Bronchial epithelial cell (primary cell): Measurements from ENCODE around the gene EIF2B5. TPM values are rescaled to one million over a fixed set of nuclear protein-coding genes. Genes with fewer than 3 reads are reported as not detected.
"Not testable (repeated sequence)": the region's sequence is repeated elsewhere in the genome, so short reads cannot be mapped to it uniquely, and the experiment has no call there.

ENCODE experiments used
- DNase-seq: peaks from one replicate; pipeline ENCODE4 v3.0.0-alpha.2; 2010; ENCODE audit warnings: low read depth
- FAIRE-seq: peaks from 2 replicates; lab custom pipeline; 2011; peaks lifted over from hg19 to GRCh38; lab: Jason Lieb, UNC
- H3K27me3 ChIP-seq: 2 replicates; pipeline ENCODE4 v1.5.1; 2011; ENCODE audit warnings: low read length; ENCODE audit not compliant: control insufficient read depth, insufficient read depth
- H3K36me3 ChIP-seq: 2 replicates; pipeline ENCODE4 v1.5.1; 2011; ENCODE audit warnings: low read length; ENCODE audit not compliant: control insufficient read depth, insufficient read depth
- H3K4me3 ChIP-seq: 2 replicates; pipeline ENCODE4 v1.5.1; 2011; ENCODE audit warnings: mild to moderate bottlenecking, low read depth, low read length, control low read depth
- CTCF ChIP-seq: IDR thresholded peaks from 2 replicates; pipeline ENCODE4 v1.5.1; 2011; ENCODE audit warnings: mild to moderate bottlenecking, moderate library complexity, low read length, control low read depth, inconsistent platforms; ENCODE audit not compliant: insufficient read depth, severe bottlenecking
- total RNA-seq: library from RNA; depleted of rRNA; stranded (reverse); fragments of >200 nt; gene quantifications from 2 replicates; pipeline ENCODE4 v1.2.1, GENCODE V29; 2014

The EIF2B5 gene
- total RNA-seq, 1 donor from 2014 or later = 46.1 TPM

GRCh38 chr3:184156522-184156955, 21.4 kb downstream of the EIF2B5 start:
- FAIRE-seq (no peak), DNase-seq (no peak)
- Histone ChIP-seq H3K36me3 (no peaks in the 10 kb centered on the region), H3K4me3 (peak overlapping the region; percentile 89), H3K27me3 (no peaks in the 10 kb centered on the region)
- no peak for TF ChIP-seq CTCF

- Histone ChIP-seq H3K27me3 (no peaks in the 10 kb centered on the region), H3K36me3 (no peaks in the 10 kb centered on the region), H3K4me3 (peak overlapping the region; percentile 89)
- no peak for TF ChIP-seq CTCF
- FAIRE-seq (no peak), DNase-seq (no peak)
These were observed 22.0 kb downstream of the EIF2B5 start for GRCh38 chr3:184157206-184157605.

GRCh38 chr3:184158404-184158803, 23.2 kb downstream of the EIF2B5 start:
- Histone ChIP-seq H3K36me3 (peaks cover 1% of the 10 kb centered on the region), H3K4me3 (no peak overlapping the region), H3K27me3 (no peaks in the 10 kb centered on the region)
- no peak for FAIRE-seq
- no peak for TF ChIP-seq CTCF
- DNase-seq = no peak

- DNase-seq (no peak), FAIRE-seq (no peak)
- Histone ChIP-seq H3K27me3 (no peaks in the 10 kb centered on the region), H3K4me3 (no peak overlapping the region), H3K36me3 (peaks cover 12% of the 10 kb centered on the region)
- no peak for TF ChIP-seq CTCF
These were observed 25.3 kb downstream of the EIF2B5 start for GRCh38 chr3:184160456-184160855.

- H3K4me3 ChIP-seq, DNase-seq, FAIRE-seq, H3K27me3 ChIP-seq: not testable (repeated sequence)
- H3K36me3 ChIP-seq = peaks cover 26% of the 10 kb centered on the region
These were observed 27.5 kb downstream of the EIF2B5 start for GRCh38 chr3:184162571-184163070.

GRCh38 chr3:184164648-184165330, 29.6 kb downstream of the EIF2B5 start:
- no peak for DNase-seq
- TF ChIP-seq CTCF = no peak
- H3K27me3 ChIP-seq = no peaks in the 10 kb centered on the region
- peaks cover 28% of the 10 kb centered on the region for H3K36me3 ChIP-seq
- no peak overlapping the region for H3K4me3 ChIP-seq
- FAIRE-seq = no peak
